ENCODE results near the gene NRIP1. TPM values are rescaled to one million over a fixed set of nuclear protein-coding genes. Genes with fewer than 3 reads are reported as not detected.

Gene NRIP1
- total and polyA plus RNA-seq, 2 donors (not counting 1 experiment from before 2014, with no cell fraction given), result 3.3 to 32.1 TPM

- Histone ChIP-seq H3K27me3 (replicated peaks in 1 of 4; ENCODE audit: control extremely low read depth in 1 of 4, control insufficient read depth in 3 of 4, insufficient read depth in 4 of 4, low read length in 3 of 4) (no peaks in the 10 kb centered on the region), H3K9me3 (ENCODE audit: control extremely low read depth in 1 of 3, control insufficient read depth in 2 of 3, insufficient read depth in 1 of 3, low read length in 2 of 3) (no peaks in the 10 kb centered on the region), H3K9ac (ENCODE audit: low read length) (no peak overlapping the region), H4K20me1 (ENCODE audit: control insufficient read depth, insufficient read depth, low read length, poor library complexity, severe bottlenecking) (no peaks in the 10 kb centered on the region), H3K4me1 (ENCODE audit: control insufficient read depth in 2 of 2, insufficient read depth in 2 of 2, low read length in 2 of 2) (no peaks in the 10 kb centered on the region), H3K79me2 (ENCODE audit: control insufficient read depth, insufficient read depth, low read length) (no peaks in the 10 kb centered on the region), H3K36me3 (replicated peaks in 1 of 2; ENCODE audit: control extremely low read depth in 1 of 2, control insufficient read depth in 1 of 2, extremely low read depth in 1 of 2, insufficient read depth in 2 of 2, low read length in 1 of 2) (no peaks in the 10 kb centered on the region), H3K4me2 (replicated peaks; ENCODE audit: low read depth, low read length, poor library complexity, severe bottlenecking) (no peak overlapping the region), H3K4me3 (ENCODE audit: control extremely low read depth in 1 of 5, extremely low read depth in 1 of 5, insufficient read depth in 1 of 5, low read depth in 2 of 5, low read length in 4 of 5) (no peak overlapping the region), H2AFZ (ENCODE audit: insufficient read depth, low read depth, low read length, poor library complexity, severe bottlenecking) (no peak overlapping the region), H3K27ac (ENCODE audit: low read length in 2 of 2) (no peak overlapping the region)
- ChIA-PET POLR2A (no interaction called here), CTCF (no interaction called here)
- Mint-ChIP-seq H3K4me3 (no peak overlapping the region), H3K9me3 (ENCODE audit: insufficient read depth) (no peaks in the 10 kb centered on the region), H3K4me1 (peaks cover 7% of the 10 kb centered on the region), H3K27me3 (no peaks in the 10 kb centered on the region), H3K27ac (no peak overlapping the region)
- intact Hi-C loops (cut with micrococcal nuclease), result no loop called here
- TF ChIP-seq EZH2 (IDR thresholded peaks at IDR 0.05; ENCODE audit: borderline replicate concordance, insufficient read depth, low read depth, low read length, poor library complexity, severe bottlenecking), result no peak
- TF ChIP-seq, protein P1, sequence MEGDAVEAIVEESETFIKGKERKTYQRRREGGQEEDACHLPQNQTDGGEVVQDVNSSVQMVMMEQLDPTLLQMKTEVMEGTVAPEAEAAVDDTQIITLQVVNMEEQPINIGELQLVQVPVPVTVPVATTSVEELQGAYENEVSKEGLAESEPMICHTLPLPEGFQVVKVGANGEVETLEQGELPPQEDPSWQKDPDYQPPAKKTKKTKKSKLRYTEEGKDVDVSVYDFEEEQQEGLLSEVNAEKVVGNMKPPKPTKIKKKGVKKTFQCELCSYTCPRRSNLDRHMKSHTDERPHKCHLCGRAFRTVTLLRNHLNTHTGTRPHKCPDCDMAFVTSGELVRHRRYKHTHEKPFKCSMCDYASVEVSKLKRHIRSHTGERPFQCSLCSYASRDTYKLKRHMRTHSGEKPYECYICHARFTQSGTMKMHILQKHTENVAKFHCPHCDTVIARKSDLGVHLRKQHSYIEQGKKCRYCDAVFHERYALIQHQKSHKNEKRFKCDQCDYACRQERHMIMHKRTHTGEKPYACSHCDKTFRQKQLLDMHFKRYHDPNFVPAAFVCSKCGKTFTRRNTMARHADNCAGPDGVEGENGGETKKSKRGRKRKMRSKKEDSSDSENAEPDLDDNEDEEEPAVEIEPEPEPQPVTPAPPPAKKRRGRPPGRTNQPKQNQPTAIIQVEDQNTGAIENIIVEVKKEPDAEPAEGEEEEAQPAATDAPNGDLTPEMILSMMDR (IDR thresholded peaks at IDR 0.05), result no peak
- DNase-seq (no peak), ATAC-seq (ENCODE audit: low read depth) (no peak)
- WGBS (ENCODE audit: insufficient coverage), result no CpG with 5 or more reads among the region's 2 CpGs
Observed at GRCh38 chr21:15092745-15093144, 27.9 kb upstream of the NRIP1 start.

DNA sequence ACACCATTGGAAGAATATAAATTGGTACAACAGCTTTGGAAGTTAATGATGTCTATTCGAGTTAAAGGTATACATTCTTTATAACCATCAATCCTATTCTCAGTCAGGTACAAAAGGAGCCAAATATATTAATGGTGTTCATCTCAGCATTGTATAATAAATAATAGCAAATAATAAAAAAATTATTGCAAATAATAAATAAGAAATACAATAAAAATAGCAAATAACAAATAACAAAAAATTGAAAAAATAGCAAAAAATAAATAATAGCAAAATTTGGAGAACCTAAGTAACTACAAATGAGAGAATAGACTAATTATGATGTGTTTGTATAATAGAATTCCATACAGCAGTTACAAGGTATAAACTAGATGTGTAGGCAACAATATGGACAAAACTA, 25.6 kb upstream of the NRIP1 start:
- DNase-seq, result no peak
- no peak overlapping the region for H3K4me3 ChIP-seq (ENCODE audit: control extremely low read depth in 1 of 5, extremely low read depth in 1 of 5, insufficient read depth in 1 of 5, low read depth in 2 of 5, low read length in 4 of 5)
- Mint-ChIP-seq H3K4me3 (no peak overlapping the region), H3K27me3 (no peaks in the 10 kb centered on the region), H3K27ac (no peak overlapping the region), H3K4me1 (peaks cover 7% of the 10 kb centered on the region), H3K9me3 (ENCODE audit: insufficient read depth) (no peaks in the 10 kb centered on the region)
- no peaks in the 10 kb centered on the region for H3K27me3 ChIP-seq (replicated peaks in 1 of 4; ENCODE audit: control extremely low read depth in 1 of 4, control insufficient read depth in 3 of 4, insufficient read depth in 4 of 4, low read length in 3 of 4)
- no peak overlapping the region for H3K27ac ChIP-seq (ENCODE audit: low read length in 2 of 2)
- ChIA-PET POLR2A (no interaction called here), CTCF (no interaction called here)
- no peaks in the 10 kb centered on the region for H3K4me1 ChIP-seq (ENCODE audit: control insufficient read depth in 2 of 2, insufficient read depth in 2 of 2, low read length in 2 of 2)
- no peak overlapping the region for H3K9ac ChIP-seq (ENCODE audit: low read length)
- no peak for ATAC-seq (ENCODE audit: low read depth)
- H3K9me3 ChIP-seq (ENCODE audit: control extremely low read depth in 1 of 3, control insufficient read depth in 2 of 3, insufficient read depth in 1 of 3, low read length in 2 of 3), result no peaks in the 10 kb centered on the region
- no CpG with 5 or more reads among the region's 1 CpG for WGBS (ENCODE audit: insufficient coverage)
- TF ChIP-seq EZH2 (IDR thresholded peaks at IDR 0.05; ENCODE audit: borderline replicate concordance, insufficient read depth, low read depth, low read length, poor library complexity, severe bottlenecking), result no peak
- TF ChIP-seq, protein P1 (IDR thresholded peaks at IDR 0.05), result no peak
- H3K79me2 ChIP-seq (ENCODE audit: control insufficient read depth, insufficient read depth, low read length), result no peaks in the 10 kb centered on the region
- H4K20me1 ChIP-seq (ENCODE audit: control insufficient read depth, insufficient read depth, low read length, poor library complexity, severe bottlenecking), result no peaks in the 10 kb centered on the region
- H3K36me3 ChIP-seq (replicated peaks in 1 of 2; ENCODE audit: control extremely low read depth in 1 of 2, control insufficient read depth in 1 of 2, extremely low read depth in 1 of 2, insufficient read depth in 2 of 2, low read length in 1 of 2), result no peaks in the 10 kb centered on the region
- intact Hi-C loops (cut with micrococcal nuclease), result no loop called here
- H2AFZ ChIP-seq (ENCODE audit: insufficient read depth, low read depth, low read length, poor library complexity, severe bottlenecking), result no peak overlapping the region
- H3K4me2 ChIP-seq (replicated peaks; ENCODE audit: low read depth, low read length, poor library complexity, severe bottlenecking), result no peak overlapping the region

Measured in B cell (primary cell).